AG04450 (cell line): ENCODE measurements around the gene HEXIM2. TPM values are rescaled to one million over a fixed set of nuclear protein-coding genes. Genes with fewer than 3 reads are reported as not detected.

ENCODE experiments used
- CTCF ChIA-PET: fragments of 300-600, 350-600 bp; formaldehyde crosslinking; extraction: SDS; loops from one replicate; lab custom pipeline; 2022; ENCODE audit warnings: antibody characterized with exemption, inconsistent platforms; lab: Charles Lee
- POLR2A ChIA-PET: fragments of 350-600 bp; formaldehyde crosslinking; extraction: SDS; loops from one replicate; lab custom pipeline; 2021; ENCODE audit warnings: antibody characterized with exemption, inconsistent platforms; lab: Yijun Ruan, JAX
- DNase-seq: peaks from one replicate; pipeline ENCODE4 v3.0.0-alpha.2; 2011; ENCODE audit warnings: low read depth, low spot score
- H3K27ac ChIP-seq: one replicate; pipeline ENCODE4 v1.5.1; 2012; ENCODE audit warnings: low read depth, low read length, control low read depth
- H3K27me3 ChIP-seq: one replicate; pipeline ENCODE4 v1.6.0; 2012; ENCODE audit warnings: low read length; ENCODE audit not compliant: control insufficient read depth, insufficient read depth
- H3K4me3 ChIP-seq: 2 replicates; pipeline ENCODE4 v1.5.1; 2011; ENCODE audit warnings: mild to moderate bottlenecking, low read depth, low read length, control low read depth
- H3K9me3 ChIP-seq: 2 replicates; pipeline ENCODE4 v1.5.1; 2012; ENCODE audit warnings: low read length; ENCODE audit not compliant: control insufficient read depth, insufficient read depth
- polyA plus RNA-seq: library from polyadenylated mRNA; depleted of rRNA; stranded (reverse); fragments of >200 nt; gene quantifications from 2 replicates; pipeline ENCODE4 v1.2.3, GENCODE V29; 2011
- TF ChIP-seq, protein P1 (sequence below): IDR thresholded peaks from 2 replicates; pipeline ENCODE4 v1.5.1; 2011; ENCODE audit warnings: low read depth, low read length, control low read depth, inconsistent platforms

The HEXIM2 gene
- polyA plus RNA-seq, 1 experiment, result 4.2 TPM

DNA sequence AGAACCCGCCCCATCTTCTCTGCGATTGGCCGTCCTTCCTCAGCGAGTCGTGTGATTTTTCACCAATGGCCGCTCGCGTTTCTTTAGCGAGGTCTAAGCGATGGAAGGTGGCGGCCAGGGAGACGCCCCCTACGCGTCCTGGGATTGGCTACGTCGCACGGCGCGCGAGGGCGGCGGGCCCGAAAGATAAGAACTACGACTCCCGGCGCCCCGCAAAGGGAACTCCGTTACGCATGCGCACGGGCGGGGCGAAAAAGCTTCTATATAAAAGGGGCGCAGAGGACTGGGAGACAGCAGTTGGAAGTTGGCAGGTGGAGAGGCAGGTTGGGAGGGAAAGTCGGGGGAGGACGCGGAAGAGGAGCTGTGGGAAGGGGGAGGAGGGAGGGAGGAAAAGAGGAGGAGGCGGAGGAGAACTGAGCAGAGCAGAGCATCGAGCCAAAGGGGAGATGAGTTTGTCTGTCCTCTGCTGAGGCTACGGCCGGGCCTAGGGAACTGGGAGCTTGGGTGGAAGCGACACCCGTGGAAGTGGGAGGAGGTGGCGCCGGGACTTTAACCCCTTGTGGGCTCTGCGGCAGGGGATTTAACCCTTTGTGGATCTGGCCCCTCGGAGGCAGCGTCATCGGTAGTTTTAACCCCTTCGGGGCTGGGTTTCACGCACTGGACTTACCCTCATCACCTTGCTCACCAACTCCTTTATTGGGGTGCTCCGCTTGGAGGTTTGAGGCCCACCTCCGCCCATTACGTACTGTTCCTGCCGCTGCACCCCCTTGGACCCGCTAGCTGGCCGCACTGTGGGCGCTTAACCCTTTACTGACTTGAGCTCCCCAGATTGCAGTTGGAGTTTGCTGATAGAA, 13.3 kb upstream of the HEXIM2 start, which contains the start of gene HEXIM1:
Gene HEXIM1, plus strand, starts transcription at position 293 of the 854 bp plus-strand sequence. CDS start 716 bp downstream, outside the sequence.
- Histone ChIP-seq H3K9me3 (no peaks in the 10 kb centered on the region; the same call in 1 of the 2 replicates), H3K27me3 (no peaks in the 10 kb centered on the region), H3K27ac (peak within 1 kb of the TSS; percentile 98), H3K4me3 (peak within 1 kb of the TSS; percentile 96)
- TF ChIP-seq, protein P1, sequence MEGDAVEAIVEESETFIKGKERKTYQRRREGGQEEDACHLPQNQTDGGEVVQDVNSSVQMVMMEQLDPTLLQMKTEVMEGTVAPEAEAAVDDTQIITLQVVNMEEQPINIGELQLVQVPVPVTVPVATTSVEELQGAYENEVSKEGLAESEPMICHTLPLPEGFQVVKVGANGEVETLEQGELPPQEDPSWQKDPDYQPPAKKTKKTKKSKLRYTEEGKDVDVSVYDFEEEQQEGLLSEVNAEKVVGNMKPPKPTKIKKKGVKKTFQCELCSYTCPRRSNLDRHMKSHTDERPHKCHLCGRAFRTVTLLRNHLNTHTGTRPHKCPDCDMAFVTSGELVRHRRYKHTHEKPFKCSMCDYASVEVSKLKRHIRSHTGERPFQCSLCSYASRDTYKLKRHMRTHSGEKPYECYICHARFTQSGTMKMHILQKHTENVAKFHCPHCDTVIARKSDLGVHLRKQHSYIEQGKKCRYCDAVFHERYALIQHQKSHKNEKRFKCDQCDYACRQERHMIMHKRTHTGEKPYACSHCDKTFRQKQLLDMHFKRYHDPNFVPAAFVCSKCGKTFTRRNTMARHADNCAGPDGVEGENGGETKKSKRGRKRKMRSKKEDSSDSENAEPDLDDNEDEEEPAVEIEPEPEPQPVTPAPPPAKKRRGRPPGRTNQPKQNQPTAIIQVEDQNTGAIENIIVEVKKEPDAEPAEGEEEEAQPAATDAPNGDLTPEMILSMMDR, result no peak
- ChIA-PET CTCF (interaction anchor here (0.6 to 7.3 kb wide), 19 partner anchors 12 to 256 kb away, joined by 3 to 181 read pairs (median 4); partner anchors contain the start of genes ACBD4, HEXIM2 and PLCD3), POLR2A (interaction anchor here (0.6 to 7.4 kb wide), 52 partner anchors 8 to 1624 kb away, joined by 3 to 399 read pairs (median 5); partner anchors contain the start of genes ACBD4, C1QL1, EFTUD2 and HEXIM2)
- peak; percentile 99 for DNase-seq

GRCh38 chr17:45149037-45149668, 12.5 kb upstream of the HEXIM2 start:
- no peak for DNase-seq
- Histone ChIP-seq H3K27ac (peak overlapping the region; percentile 57), H3K9me3 (no peaks in the 10 kb centered on the region; the same call in 1 of the 2 replicates), H3K27me3 (no peaks in the 10 kb centered on the region), H3K4me3 (peak overlapping the region; percentile 96)
- TF ChIP-seq, protein P1, result peak; percentile 84
- CTCF ChIA-PET, result interaction anchor here (0.6 to 7.3 kb wide), 21 partner anchors 11 to 283 kb away, joined by 3 to 181 read pairs (median 4); partner anchors contain the start of genes ACBD4, HEXIM2, NMT1 and PLCD3
- POLR2A ChIA-PET, result interaction anchor here (0.6 to 7.4 kb wide), 43 partner anchors 9 to 250 kb away, joined by 3 to 399 read pairs (median 6); partner anchors contain the start of genes ACBD4, C1QL1, EFTUD2 and HEXIM2

GRCh38 chr17:45149669-45150664, 11.7 kb upstream of the HEXIM2 start:
- H3K4me3 ChIP-seq, result peak overlapping the region; percentile 96
- CTCF ChIA-PET, result interaction anchor here (0.6 to 7.3 kb wide), 15 partner anchors 10 to 284 kb away, joined by 3 to 181 read pairs (median 4); partner anchors contain the start of genes ACBD4, HEXIM2, NMT1 and PLCD3
- no peak for DNase-seq
- H3K27me3 ChIP-seq, result no peaks in the 10 kb centered on the region
- peak overlapping the region; percentile 57 for H3K27ac ChIP-seq
- POLR2A ChIA-PET, result interaction anchor here (0.6 to 7.4 kb wide), 17 partner anchors 10 to 249 kb away, joined by 3 to 399 read pairs (median 13); partner anchors contain the start of genes ACBD4, C1QL1, HEXIM2 and NMT1
- TF ChIP-seq, protein P1, result no peak
- no peaks in the 10 kb centered on the region; the same call in 1 of the 2 replicates for H3K9me3 ChIP-seq
